GM21723 (cell line): ENCODE data around the gene FGF12.

Experiments
- ATAC-seq: cut with Tn5 transposase; IDR thresholded peaks from one replicate; pipeline ENCODE4 v1.9.1; 2021; ENCODE audit warnings: mild to moderate bottlenecking, moderate library complexity; ENCODE audit not compliant: unreplicated experiment

FGF12 gene

DNA sequence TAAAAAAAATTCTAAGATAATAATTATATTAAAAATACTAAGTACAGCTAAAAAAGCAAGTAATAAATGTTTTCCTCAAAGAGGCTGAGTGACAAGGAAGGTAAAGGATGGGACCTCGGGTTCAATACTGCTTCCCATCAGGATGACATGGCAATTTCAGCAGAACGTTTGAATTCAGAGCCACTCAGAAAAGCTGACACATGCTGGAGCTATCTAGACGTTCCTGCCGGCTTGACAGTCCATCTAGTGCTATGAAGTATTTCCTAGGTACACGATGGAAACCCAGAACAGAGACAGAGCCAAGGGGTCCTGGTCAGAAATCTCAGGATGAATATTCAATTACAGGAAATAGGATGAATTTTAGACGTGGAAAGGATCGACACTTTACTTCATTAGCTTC is 361.8 kb downstream of the FGF12 start:
- ATAC-seq = no peak

DNA sequence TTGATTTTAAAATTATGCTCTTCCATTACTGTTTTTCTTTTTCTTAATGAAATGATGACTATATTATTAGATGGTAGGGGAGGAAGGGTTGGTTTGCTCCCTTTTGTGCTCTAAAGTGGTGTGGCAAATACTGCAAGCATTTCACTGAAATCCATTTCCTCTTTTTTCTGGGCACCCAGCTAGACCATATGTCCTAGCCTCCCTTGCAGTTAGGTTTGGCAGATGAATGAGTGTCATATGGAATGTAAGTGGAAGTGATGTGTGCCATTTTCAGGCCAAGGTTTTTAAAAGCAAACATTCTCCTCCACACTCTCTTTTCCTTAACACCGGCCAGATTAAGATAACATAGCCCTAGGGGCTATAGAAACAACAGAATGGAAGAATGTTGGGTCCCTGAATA is 363.0 kb downstream of the FGF12 start:
- no peak for ATAC-seq

DNA sequence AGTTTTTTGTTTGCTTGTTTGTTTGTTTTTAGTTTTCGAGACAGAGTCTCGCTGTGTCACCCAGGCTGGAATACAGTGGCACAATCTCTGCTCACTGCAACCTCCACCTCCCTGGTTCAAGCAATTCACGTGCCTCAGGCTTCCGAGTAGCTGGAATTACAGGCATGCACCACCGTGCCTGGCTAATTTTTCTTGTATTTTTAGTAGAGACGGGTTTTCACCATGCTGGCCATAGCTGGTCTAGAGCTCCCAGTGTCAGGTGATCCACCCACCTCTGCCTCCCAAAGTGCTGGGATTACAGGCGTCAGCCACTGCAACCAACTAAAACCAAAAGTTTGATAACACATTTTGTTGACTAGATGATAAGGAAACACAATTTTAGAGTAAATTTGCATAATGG is 372.7 kb downstream of the FGF12 start:
- no peak for ATAC-seq

DNA sequence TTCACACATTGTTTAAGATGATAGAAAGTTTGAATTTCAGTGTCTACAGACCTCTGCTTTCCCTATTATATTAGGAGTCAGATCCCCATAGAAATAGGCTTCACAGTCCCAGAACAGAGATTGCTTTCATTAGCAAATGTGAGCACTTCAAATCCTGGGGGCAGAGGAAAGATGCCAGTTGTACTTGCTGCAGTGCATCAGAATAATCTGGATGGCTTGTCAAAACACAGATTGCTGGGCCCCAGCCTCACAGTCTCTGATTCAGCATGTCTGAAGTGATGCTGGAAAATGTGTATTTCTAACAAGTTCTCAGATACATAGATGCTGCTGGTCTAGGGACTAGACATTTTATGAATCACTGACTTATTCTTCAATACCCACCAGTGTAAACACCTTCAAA is 375.2 kb downstream of the FGF12 start:
- ATAC-seq = no peak

DNA sequence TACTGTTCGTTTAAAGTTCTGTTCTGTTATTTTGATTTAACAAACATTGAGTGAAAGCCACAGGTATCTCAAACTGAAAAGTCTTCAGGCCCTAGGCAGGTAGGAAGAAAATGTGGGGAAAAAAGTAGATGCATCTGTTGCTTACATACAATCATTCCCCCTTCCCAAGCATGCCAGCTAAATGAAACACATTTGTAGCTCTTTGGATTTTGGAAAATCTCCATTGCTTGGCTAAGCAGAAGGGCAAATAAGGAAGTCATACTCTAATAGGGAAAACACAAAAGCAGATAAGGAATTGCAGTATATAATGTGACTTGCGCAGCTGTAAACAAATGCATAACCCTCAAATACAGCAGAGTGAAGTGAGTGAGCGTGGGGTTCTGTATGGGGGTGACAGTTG is 375.9 kb downstream of the FGF12 start:
- no peak for ATAC-seq

DNA sequence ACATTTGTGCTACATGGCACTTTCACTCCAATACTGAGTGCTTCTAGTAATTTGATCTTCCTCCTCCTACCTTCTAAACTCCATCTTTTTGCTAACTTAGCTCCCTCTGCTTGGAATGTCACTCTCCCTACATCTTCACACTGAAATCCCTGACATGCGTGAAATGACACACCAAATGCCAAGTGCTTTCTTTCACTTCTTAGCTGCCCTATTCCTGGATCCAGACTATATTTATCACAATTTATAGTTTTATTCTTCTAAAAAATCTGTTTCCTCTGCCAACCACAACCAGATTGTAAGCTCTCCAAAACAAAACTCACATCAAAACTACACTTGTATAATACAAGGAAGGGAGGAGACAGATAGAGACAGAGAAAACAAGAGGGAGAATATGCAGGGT is 387.3 kb downstream of the FGF12 start:
- no peak for ATAC-seq

DNA sequence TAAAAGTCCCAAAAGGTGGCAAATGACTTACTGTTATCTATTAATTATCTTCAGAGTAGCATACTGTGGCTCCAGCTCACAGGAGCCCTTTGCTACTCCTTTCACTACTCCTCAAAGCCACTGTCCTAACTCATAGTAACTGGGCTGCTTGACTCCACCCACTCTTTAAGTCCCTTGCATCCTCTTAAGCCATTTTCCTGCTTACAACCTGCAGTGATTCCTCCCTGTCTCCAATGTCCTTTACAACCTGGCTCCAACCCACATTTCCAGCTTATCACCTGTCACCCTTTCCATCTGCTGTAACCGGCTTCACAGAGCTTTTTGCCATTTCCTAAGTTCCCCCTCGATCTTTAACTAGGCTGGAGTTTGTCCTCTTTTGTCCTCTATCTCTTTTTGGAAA is 388.1 kb downstream of the FGF12 start:
- ATAC-seq = no peak

DNA sequence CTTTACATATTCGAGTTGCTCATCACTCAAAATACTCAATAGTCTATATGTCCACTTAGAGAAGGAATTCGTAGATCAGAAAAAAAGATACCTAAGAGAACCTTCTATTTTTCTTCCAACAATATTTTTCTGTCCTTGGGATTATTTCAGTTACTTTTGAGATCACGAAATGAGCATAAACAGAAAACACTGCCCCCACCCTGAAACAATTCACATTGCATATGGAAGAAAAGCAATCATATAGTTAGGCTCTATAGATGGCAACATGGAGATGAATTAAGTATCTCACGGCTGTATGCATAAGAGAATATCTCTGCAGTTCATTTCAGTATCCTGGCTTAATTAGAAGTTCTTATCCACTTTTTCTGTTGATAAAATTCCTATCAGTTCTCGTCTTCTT is 391.1 kb downstream of the FGF12 start:
- ATAC-seq = no peak

DNA sequence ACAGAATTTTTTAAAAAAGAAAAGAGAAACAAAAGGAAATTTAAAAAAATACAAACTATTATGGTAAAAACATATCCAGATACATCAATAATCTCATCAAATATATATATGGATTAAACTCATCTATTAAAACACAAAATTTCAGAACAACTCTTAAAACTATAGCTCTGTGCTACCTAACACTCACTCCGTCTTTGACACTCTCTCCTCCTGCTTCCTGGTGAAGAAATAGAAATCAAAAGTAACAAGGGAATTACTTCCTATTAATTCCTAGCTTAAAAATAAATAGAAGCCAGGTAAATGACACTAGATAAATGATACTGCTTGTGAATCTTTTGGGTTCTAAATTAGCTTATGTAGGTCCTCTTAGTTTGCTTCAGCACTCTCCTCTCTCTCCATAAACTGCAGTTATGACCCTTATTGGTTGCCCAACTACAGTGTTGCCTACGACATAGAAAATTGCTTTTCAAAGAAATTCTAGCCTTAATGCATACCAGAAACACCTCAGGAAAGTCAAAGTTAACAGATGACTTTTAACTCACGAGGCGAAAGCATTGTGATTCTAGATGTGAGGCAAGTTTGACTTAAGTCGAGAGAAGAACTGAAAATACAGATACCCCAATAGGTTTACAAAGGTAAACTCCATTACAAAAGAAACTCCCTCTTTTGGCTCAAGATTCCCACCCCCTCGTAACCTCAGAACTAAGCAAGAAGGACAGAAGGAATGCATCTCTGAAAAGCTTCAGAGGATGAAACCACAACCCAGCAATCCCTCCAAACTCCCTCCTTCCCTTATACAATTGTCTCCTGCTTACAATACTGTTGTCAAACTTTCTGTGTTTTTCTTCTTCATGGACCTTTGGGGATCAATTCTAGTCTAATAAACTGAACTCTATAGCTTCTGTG is 394.7 kb downstream of the FGF12 start:
- ATAC-seq = no peak

DNA sequence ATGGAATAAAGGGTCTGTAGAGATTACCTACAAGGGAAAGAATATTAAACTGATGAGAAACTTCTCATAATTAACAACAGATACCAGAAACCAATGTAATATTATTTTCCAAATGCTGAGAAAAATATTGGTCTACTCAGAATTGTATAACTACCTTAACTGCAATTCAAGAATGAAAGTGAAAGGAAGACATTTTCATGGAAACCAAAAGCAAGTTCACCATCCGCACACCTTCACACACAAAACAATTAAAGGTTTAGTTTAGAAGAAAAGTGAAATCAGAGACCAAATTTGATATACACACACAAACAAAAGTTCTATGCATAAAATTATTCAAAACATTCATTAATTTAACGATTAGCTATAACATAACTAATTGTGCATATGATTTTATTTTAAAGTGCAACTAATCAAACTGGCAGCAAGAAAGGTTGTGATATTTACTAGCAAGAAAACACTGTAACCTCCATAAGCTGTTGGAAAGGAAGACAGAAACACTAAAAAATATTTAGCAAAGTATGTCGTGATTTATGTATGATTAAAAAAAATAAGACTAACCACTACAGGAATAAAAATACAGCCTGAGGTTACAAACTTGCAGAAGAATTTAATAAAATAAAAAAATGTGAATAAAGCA is 395.5 kb downstream of the FGF12 start:
- no peak for ATAC-seq

DNA sequence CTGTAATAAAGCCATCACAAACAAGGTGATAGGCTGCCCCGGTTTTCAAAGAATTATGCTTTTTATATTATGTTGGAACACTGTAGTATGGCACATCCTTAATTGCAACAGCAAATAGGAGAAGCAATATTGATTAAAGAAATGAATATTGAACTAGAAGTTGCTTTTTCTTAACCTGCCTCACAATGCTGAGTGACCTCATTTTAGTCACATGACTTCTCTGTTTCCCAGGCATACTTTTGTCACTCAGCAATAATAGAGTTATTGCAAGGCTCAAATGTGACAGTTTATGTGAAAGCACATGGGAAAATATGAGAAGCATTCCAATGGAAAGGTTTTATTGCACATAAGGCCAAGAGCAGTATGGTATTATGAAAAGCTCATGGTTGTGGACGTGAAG is 400.7 kb downstream of the FGF12 start:
- ATAC-seq = no peak

DNA sequence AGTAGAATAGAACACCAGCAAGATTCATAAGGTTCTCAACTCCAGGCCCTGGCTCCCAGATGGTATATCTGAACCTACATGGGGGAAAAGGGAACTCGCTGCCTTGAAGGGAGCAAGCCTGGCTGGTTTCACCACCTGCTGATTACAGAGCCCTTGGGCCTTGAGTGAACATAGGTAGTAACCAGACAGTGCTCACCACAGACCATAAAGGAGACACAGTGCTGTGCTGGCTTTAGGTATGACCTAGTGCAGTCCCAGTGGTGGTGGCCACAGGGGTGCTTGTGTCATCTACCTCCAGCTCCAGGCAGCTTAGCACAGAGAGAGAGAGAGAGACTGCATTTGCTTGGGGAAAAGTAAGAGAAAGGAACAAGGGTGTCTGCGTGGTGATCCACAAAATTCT is 409.8 kb downstream of the FGF12 start:
- no peak for ATAC-seq

DNA sequence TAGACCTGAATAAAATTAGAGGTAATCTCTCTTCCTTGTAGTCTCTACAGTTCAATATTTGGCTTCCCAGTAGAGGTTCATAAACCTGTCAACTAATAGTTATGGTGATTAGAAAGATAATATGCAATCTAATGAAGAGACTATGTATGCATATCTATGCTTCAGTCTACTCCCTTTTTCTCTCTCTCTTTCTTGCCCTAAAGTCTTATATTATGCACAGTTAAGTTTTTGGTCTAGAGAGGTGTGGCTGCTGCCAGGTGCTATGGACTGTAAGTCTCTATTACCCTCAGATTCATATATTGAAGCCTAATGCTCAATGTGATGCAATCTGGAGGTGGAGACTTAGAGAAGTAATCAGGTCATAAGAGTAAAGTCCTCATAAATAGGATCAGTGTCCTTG is 413.7 kb downstream of the FGF12 start:
- no peak for ATAC-seq

DNA sequence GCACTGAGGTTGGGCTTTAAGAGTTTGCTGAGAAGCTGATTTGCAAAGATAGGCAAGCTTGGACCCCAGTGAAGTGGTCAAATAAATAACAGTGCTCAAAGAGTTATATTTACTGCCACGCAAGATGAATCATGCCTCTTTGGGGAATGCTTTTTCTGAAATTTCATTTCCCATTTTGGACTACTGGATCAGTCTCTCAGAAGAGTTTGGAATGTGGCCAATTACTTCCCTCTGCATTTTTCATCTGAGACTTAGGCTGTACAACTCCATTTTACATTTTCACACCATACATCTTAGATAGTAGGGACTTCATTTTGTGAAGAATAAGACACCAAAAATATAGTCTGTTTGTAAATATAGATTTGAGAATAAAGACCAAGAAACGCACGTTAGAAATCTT is 419.7 kb downstream of the FGF12 start:
- ATAC-seq = no peak

DNA sequence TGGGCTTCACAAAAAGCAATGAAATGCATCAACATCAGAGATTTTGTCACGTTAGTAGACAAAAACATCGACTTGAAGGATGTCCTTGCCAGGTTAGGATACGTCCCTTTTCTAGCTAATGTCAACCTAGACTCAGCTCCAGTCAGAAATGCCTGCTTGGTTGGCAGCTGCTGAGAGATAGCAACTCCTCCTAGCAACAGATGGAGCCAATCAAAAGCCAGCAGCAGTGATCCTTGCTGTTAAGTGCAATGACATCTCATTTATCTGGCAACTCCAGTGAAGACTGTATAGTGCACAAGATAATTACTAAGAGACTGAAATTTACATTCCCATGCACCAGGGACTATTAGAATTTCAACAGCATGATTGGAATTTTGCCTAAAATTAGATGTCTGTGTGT is 424.1 kb downstream of the FGF12 start:
- no peak for ATAC-seq

DNA sequence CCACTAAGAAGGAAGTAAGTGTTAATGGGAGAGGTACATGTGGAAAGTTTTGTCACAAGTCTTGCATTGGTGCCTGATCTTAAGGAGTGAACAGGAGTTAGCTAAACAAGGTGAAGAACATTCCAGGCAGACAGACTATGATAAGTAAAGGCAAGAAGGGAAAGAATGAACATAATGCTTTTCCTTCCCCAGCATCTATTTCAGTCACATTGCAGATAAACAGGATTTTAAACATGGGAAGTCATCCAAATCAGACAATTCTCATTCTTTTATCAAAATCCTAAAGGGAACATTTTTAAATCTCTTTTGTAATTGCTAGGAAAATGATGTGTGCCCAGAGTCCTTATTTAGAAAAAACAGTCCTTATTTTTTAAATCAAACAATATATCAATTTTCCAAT is 424.6 kb downstream of the FGF12 start:
- ATAC-seq = no peak

DNA sequence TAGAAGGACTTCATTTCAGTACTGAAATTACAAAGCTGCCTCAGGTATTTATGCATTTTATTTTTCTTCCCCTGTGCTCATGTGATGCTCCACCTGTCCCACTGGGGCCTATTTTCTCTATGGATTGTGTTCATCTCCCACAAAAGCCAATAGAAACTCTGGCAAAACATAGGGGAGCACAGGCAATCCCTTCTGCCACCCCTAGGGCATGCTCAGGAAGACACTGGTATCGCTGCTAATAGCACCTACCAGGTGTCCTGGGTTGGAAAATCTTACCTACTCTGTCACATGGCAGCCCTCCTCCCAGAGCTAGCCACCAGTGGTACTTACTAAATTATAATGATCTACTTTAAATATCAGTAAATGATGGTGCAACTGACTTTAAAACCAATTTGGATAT is 427.4 kb downstream of the FGF12 start:
- no peak for ATAC-seq

DNA sequence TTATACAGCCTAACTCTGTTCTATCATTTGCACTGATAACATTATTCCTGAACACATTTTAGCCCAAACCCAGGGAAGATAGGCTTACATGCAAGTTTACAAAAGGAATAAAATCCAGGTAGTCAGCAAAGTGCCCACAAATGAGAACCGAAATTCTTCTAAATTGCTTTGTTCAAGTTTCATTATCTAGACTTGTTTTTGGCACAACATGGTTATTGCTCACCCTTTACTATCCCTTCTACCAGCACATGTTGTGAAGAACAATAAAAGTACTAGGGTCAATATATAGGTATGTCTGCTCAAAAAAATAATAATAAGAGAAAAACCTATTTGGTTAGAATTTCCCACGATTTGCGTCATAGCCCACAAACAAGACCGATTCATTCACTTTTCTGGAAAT is 430.5 kb downstream of the FGF12 start:
- no peak for ATAC-seq

DNA sequence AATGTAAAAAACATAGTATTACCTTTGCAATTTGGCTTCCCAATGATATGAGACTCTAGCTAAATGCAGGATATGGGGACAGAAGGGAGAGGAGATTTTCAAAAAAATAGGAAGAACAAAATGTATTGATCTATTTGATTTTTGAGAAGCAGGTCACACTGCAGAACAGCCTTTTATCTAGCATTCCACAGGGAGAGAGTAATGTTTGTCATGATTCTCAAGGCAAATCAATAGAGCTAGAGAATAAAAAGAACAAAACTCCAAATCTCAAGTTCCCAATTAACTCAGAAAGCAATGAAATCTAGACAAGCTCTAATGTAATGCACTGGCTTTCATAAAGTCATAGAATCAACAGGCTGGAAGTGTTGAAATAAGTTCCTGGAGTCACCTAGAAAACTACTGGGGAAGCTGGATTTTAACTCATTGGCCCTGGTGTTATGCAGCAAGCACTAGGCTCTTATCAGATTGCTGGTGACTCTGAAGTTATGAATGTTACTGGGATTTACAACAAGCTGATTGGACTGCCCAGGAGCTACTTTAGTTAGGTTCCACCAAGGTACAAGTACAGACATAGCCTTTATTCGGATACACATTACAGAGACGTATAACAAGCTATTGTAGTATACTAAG is 442.8 kb downstream of the FGF12 start:
- ATAC-seq = no peak

DNA sequence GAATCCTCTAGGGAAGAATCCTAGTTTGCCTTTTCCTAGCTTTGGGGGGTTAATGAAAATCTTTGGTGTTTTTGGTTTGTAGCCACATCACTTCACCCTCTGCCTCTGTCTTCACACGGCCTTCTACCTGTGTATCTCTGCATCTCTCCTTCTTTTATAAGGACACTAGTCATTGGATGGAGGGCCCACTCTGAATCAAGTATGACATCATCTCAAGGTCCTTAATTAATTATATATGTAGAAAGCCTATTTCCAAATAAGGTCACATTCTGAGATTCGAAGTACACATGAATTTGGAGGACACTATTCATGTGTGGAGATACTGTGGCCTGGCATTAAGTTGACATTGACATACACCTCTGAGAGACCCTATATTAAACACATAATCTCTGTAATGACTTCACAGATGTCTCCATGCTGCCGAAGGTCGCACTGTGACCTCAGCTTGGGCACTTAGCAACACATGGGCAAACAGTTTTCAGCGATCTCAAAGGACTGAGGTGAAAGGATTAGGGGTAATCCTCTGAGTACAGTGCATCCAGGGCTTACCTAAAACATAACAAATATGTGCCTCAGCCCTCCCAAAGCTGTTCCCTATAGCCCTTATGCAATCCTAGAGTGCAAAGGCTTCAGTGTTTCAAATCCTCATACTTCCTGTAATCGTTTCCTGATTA is 446.0 kb downstream of the FGF12 start:
- ATAC-seq = no peak

DNA sequence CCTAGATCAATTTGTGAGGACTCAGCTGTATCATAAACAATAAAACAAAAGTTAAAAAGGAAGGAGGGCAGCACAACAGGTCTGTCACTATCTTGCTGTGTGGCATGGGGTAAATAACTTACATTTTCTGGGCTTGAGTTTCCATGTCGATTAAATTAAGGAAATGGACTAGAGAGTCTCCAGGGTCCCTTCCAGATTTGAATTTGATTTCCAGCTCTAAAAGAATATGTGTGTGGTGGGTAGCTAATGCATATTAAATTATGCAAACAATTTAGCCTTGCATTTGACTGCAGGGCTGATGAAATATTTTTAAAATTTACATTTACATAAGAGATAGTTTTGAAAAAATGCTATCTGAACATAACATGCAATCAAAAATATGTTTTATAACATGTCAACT is 447.7 kb downstream of the FGF12 start:
- ATAC-seq = no peak

DNA sequence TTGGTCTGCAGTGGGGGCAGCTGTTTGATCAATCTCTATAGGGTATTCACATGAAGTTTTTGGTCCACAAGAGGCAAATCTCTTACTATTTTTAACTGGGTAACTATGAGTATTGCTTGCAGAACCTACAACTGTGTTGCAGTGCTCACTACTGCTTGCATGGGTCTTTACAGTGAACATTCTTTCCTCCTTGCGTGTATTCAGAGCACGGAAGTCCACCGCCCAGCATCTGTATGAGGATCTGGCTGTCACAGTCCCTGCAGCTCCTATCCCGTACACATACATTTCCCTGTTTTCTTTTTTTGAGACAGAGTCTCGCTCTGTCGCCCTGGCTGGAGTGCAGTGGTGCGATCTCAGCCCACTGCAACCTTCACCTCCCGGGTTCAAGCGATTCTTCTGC is 449.9 kb downstream of the FGF12 start:
- ATAC-seq = no peak
